Esophagus muscularis mucosa (tissue), 3 donors: ENCODE data around the gene ULK3.

ENCODE experiments used
- POLR2A ChIP-seq: fragments of 450-650 bp; IDR thresholded peaks from one replicate; pipeline ENCODE4 v1.6.1; 2017; ENCODE audit warnings: antibody characterized with exemption, moderate library complexity, mild to moderate bottlenecking, low read depth
- POLR2AphosphoS5 ChIP-seq, 2 donors: sonication (generic); formaldehyde crosslinking; IDR thresholded peaks; one replicate each; pipeline ENCODE4 v1.6.1; 2017; ENCODE audit warnings: antibody characterized with exemption in 2 of 2
- TF ChIP-seq, protein P1 (sequence below), 3 experiments: fragments of 200-600 bp in 2 of 3; fragments of 450-650 bp in 1 of 3; sonication (generic) in 2 of 3; IDR thresholded peaks; one replicate each; pipeline ENCODE4 v1.5.1; 2017 to 2019; ENCODE audit warnings: antibody characterized with exemption in 3 of 3, mild to moderate bottlenecking in 2 of 3, moderate library complexity in 1 of 3

DNA sequence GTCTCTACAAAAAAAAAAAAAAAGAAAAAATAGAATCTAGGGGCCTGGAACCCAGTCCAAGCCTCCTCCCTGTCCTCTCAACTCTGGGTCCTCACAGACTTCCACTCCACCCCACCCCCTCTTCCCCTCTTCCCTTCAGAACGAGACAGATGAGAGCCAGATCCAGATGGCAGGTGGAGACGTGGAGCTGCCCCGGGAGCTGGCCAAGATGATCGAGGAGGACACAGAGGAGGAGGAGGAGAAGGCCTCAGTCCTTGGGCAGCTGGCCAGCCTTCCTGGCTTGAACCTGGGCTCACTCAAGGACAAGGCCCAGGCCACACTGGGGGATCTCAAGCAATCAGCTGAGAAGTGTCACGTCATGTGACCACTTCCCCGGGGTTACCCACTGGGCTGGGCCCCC is 13.0 kb downstream of the ULK3 start:
- TF ChIP-seq, protein P1, sequence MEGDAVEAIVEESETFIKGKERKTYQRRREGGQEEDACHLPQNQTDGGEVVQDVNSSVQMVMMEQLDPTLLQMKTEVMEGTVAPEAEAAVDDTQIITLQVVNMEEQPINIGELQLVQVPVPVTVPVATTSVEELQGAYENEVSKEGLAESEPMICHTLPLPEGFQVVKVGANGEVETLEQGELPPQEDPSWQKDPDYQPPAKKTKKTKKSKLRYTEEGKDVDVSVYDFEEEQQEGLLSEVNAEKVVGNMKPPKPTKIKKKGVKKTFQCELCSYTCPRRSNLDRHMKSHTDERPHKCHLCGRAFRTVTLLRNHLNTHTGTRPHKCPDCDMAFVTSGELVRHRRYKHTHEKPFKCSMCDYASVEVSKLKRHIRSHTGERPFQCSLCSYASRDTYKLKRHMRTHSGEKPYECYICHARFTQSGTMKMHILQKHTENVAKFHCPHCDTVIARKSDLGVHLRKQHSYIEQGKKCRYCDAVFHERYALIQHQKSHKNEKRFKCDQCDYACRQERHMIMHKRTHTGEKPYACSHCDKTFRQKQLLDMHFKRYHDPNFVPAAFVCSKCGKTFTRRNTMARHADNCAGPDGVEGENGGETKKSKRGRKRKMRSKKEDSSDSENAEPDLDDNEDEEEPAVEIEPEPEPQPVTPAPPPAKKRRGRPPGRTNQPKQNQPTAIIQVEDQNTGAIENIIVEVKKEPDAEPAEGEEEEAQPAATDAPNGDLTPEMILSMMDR (IDR thresholded peaks at IDR 0.05): no peak
- no peak for TF ChIP-seq POLR2A
- no peak for TF ChIP-seq POLR2AphosphoS5 (IDR thresholded peaks at IDR 0.05)
